HEK293 (cell line): ENCODE data around the gene PXYLP1.

Experiments
- CTCF ChIA-PET: fragments of 350-600 bp; formaldehyde crosslinking; extraction: SDS; loops from one replicate; lab custom pipeline; 2021; ENCODE audit warnings: antibody characterized with exemption; lab: Yijun Ruan, JAX
- POLR2A ChIA-PET: fragments of 300-600 bp; formaldehyde crosslinking; extraction: SDS; loops from one replicate; lab custom pipeline; 2020; ENCODE audit warnings: antibody characterized with exemption, inconsistent platforms; lab: Yijun Ruan, JAX
- H3K27ac ChIP-seq: fragments of 200-500 bp; sonication (Bioruptor generic); 2 replicates; pipeline ENCODE4 v1.5.1; 2014; ENCODE audit warnings: low read depth, low read length, control low read depth, inconsistent platforms; ENCODE audit errors: extremely low read depth
- H3K36me3 ChIP-seq, 2 experiments: fragments of 200-500 bp in 1 of 2; sonication (Bioruptor generic) in 1 of 2; 1 replicate in 1 of 2; 2 replicates in 1 of 2; pipeline ENCODE4 v1.5.1; 2014 to 2017; ENCODE audit warnings: inconsistent platforms in 2 of 2, low read length in 2 of 2; ENCODE audit not compliant: control insufficient read depth in 2 of 2, insufficient read depth in 1 of 2
- H3K4me1 ChIP-seq: fragments of 200-500 bp; sonication (Bioruptor generic); 2 replicates; pipeline ENCODE4 v1.5.1; 2014; ENCODE audit warnings: mild to moderate bottlenecking, low read length, inconsistent platforms; ENCODE audit not compliant: control insufficient read depth, insufficient read depth
- H3K4me3 ChIP-seq: 2 replicates; pipeline ENCODE4 v1.5.1; 2011; ENCODE audit warnings: low read depth, mild to moderate bottlenecking, control low read depth, low read length, moderate library complexity
- H3K9me3 ChIP-seq: fragments of 200-500 bp; sonication (Bioruptor generic); 2 replicates; pipeline ENCODE4 v1.5.1; 2014; ENCODE audit warnings: low read depth, low read length, inconsistent platforms; ENCODE audit not compliant: control insufficient read depth, insufficient read depth
- EGR2 ChIP-seq: fragments of 450-650 bp; formaldehyde crosslinking; IDR thresholded peaks from 2 replicates; pipeline ENCODE4 v1.5.1; 2016; ENCODE audit warnings: low read depth, missing biosample characterization, missing genetic modification characterization
- FEZF1 ChIP-seq: fragments of 450-650 bp; formaldehyde crosslinking; IDR thresholded peaks from 2 replicates; pipeline ENCODE4 v1.5.1; 2016; ENCODE audit warnings: missing biosample characterization, missing genetic modification characterization
- GLI4 ChIP-seq: fragments of 450-650 bp; formaldehyde crosslinking; IDR thresholded peaks from 2 replicates; pipeline ENCODE4 v1.5.1; 2016; ENCODE audit warnings: missing biosample characterization, missing genetic modification characterization
- OSR2 ChIP-seq: fragments of 450-650 bp; formaldehyde crosslinking; IDR thresholded peaks from 2 replicates; pipeline ENCODE4 v1.5.1; 2016; ENCODE audit warnings: missing biosample characterization, missing genetic modification characterization
- PATZ1 ChIP-seq: fragments of 450-650 bp; formaldehyde crosslinking; IDR thresholded peaks from 2 replicates; pipeline ENCODE4 v1.5.1; 2016; ENCODE audit warnings: missing biosample characterization, missing genetic modification characterization
- PRDM4 ChIP-seq: fragments of 450-650 bp; formaldehyde crosslinking; IDR thresholded peaks from 2 replicates; pipeline ENCODE4 v1.5.1; 2017; ENCODE audit warnings: missing biosample characterization, missing genetic modification characterization
- SCRT2 ChIP-seq: fragments of 450-650 bp; formaldehyde crosslinking; IDR thresholded peaks from 2 replicates; pipeline ENCODE4 v1.5.1; 2016; ENCODE audit warnings: missing biosample characterization, missing genetic modification characterization
- SP7 ChIP-seq: fragments of 450-650 bp; formaldehyde crosslinking; IDR thresholded peaks from 2 replicates; pipeline ENCODE4 v1.5.1; 2016; ENCODE audit warnings: missing biosample characterization, missing genetic modification characterization
- TRIM28 ChIP-seq: IDR thresholded peaks from 2 replicates; pipeline ENCODE4 v1.6.1; 2011; ENCODE audit warnings: low read length, control low read depth, borderline replicate concordance
- WT1 ChIP-seq: fragments of 450-650 bp; formaldehyde crosslinking; IDR thresholded peaks from 2 replicates; pipeline ENCODE4 v1.5.1; 2016; ENCODE audit warnings: missing biosample characterization, missing genetic modification characterization
- YY2 ChIP-seq: fragments of 450-650 bp; formaldehyde crosslinking; IDR thresholded peaks from 2 replicates; pipeline ENCODE4 v1.5.1; 2016; ENCODE audit warnings: missing biosample characterization, missing genetic modification characterization
- ZBTB48 ChIP-seq: fragments of 450-650 bp; formaldehyde crosslinking; IDR thresholded peaks from 2 replicates; pipeline ENCODE4 v1.5.1; 2016; ENCODE audit warnings: missing biosample characterization, missing genetic modification characterization
- ZFHX2 ChIP-seq: fragments of 450-650 bp; formaldehyde crosslinking; conservative IDR thresholded peaks from 2 replicates; pipeline ENCODE4 v1.5.1; 2016; ENCODE audit warnings: missing biosample characterization, missing genetic modification characterization
- ZFP69B ChIP-seq: fragments of 450-650 bp; formaldehyde crosslinking; IDR thresholded peaks from 2 replicates; pipeline ENCODE4 v1.5.1; 2016; ENCODE audit warnings: missing biosample characterization, missing genetic modification characterization
- ZNF146 ChIP-seq: fragments of 450-650 bp; formaldehyde crosslinking; IDR thresholded peaks from 2 replicates; pipeline ENCODE4 v1.5.1; 2016; ENCODE audit warnings: missing biosample characterization, missing genetic modification characterization
- ZNF157 ChIP-seq: fragments of 450-650 bp; formaldehyde crosslinking; IDR thresholded peaks from 2 replicates; pipeline ENCODE4 v1.5.1; 2016; ENCODE audit warnings: missing biosample characterization, missing genetic modification characterization
- ZNF350 ChIP-seq: fragments of 450-650 bp; formaldehyde crosslinking; IDR thresholded peaks from 2 replicates; pipeline ENCODE4 v1.5.0; 2017; ENCODE audit warnings: missing biosample characterization, mild to moderate bottlenecking, missing genetic modification characterization
- ZNF513 ChIP-seq: fragments of 450-650 bp; IDR thresholded peaks from 2 replicates; pipeline ENCODE4 v1.5.1; 2018; ENCODE audit warnings: missing biosample characterization, missing genetic modification characterization
- ZNF549 ChIP-seq: fragments of 450-650 bp; IDR thresholded peaks from 2 replicates; pipeline ENCODE4 v1.5.1; 2018; ENCODE audit warnings: missing biosample characterization, missing genetic modification characterization, mild to moderate bottlenecking, inconsistent platforms, moderate library complexity

Gene PXYLP1

GRCh38 chr3:141237701-141238521 lies 6.3 kb downstream of the PXYLP1 start:
- Histone ChIP-seq H3K36me3 (peaks cover 0 to 29% of the 10 kb centered on the region in 2 experiments; a peak in 1 of 3 replicates), H3K9me3 (no peaks in the 10 kb centered on the region), H3K27ac (no peak overlapping the region), H3K4me1 (peaks cover 6% of the 10 kb centered on the region; the same call in 1 of the 2 replicates), H3K4me3 (no peak overlapping the region)
- peak; percentile 25; the same call in 1 of the 2 replicates for TF ChIP-seq FEZF1
- no peak for TF ChIP-seq ZNF157
- ChIA-PET POLR2A (no interaction called here), CTCF (interaction anchor here (1.3 kb wide), 1 partner anchor 17 kb away, joined by 8 read pairs; no protein-coding TSS in a partner anchor)

- H3K4me1 ChIP-seq: peaks cover 6% of the 10 kb centered on the region; the same call in 1 of the 2 replicates
- ChIA-PET CTCF (interaction anchor here (0.6 to 2.2 kb wide), 4 partner anchors 8 to 374 kb away, joined by 3 to 8 read pairs (median 6); partner anchors contain the start of gene PXYLP1), POLR2A (no interaction called here)
Observed at GRCh38 chr3:141239511-141240281, 8.1 kb downstream of the PXYLP1 start.

GRCh38 chr3:141240286-141240685 lies 8.7 kb downstream of the PXYLP1 start:
- POLR2A ChIA-PET: no interaction called here

More at GRCh38 chr3:141239511-141240281, 8.1 kb downstream of the PXYLP1 start:
- H3K27ac ChIP-seq: no peak overlapping the region
- no peaks in the 10 kb centered on the region for H3K9me3 ChIP-seq
- TF ChIP-seq WT1 (tag by site-specific recombination): peak; percentile 39; the same call in 1 of the 2 replicates
- peak; percentile 77 for TF ChIP-seq OSR2
- no peak for TF ChIP-seq ZNF146 (tag by site-specific recombination)
- no peak for TF ChIP-seq ZNF549 (tag by site-specific recombination)
- peak; percentile 64; the same call in 1 of the 2 replicates for TF ChIP-seq TRIM28
- peak; percentile 23; the same call in 1 of the 2 replicates for TF ChIP-seq PRDM4 (tag by site-specific recombination)
- H3K4me3 ChIP-seq: no peak overlapping the region
- H3K36me3 ChIP-seq: peaks cover 0 to 26% of the 10 kb centered on the region in 2 experiments; a peak in 1 of 3 replicates

GRCh38 chr3:141240687-141241615 lies 9.3 kb downstream of the PXYLP1 start:
- no peak overlapping the region for H3K27ac ChIP-seq
- POLR2A ChIA-PET: no interaction called here
- H3K4me3 ChIP-seq: no peak overlapping the region
- peaks cover 0 to 14% of the 10 kb centered on the region in 2 experiments; a peak in 1 of 3 replicates for H3K36me3 ChIP-seq
- CTCF ChIA-PET: interaction anchor here (2.2 kb wide), 1 partner anchor 9 kb away, joined by 8 read pairs; the partner anchor contains the start of gene PXYLP1
- H3K4me1 ChIP-seq: peaks cover 6% of the 10 kb centered on the region; the same call in 1 of the 2 replicates
- H3K9me3 ChIP-seq: no peaks in the 10 kb centered on the region
- TF ChIP-seq EGR2: peak; percentile 79
- 0 out of 2 replicates have a peak, but pooled peaks have one; percentile 38 for TF ChIP-seq SP7 (tag by site-specific recombination)
- 0 out of 2 replicates have a peak, but pooled peaks have one; percentile 13 for TF ChIP-seq PATZ1 (tag by site-specific recombination)
- no peak for TF ChIP-seq ZBTB48
- TF ChIP-seq GLI4 (tag by site-specific recombination): no peak
- TF ChIP-seq ZNF513 (tag by site-specific recombination): no peak
- peak; percentile 57 for TF ChIP-seq ZFHX2 (tag by site-specific recombination)
- no peak for TF ChIP-seq ZNF350 (tag by site-specific recombination)

More at GRCh38 chr3:141240286-141240685, 8.7 kb downstream of the PXYLP1 start:
- CTCF ChIA-PET: interaction anchor here (0.6 to 2.2 kb wide), 2 partner anchors 9 to 373 kb away, joined by 3 to 8 read pairs; partner anchors contain the start of gene PXYLP1
- Histone ChIP-seq H3K36me3 (peaks cover 0 to 20% of the 10 kb centered on the region in 2 experiments; a peak in 1 of 3 replicates), H3K4me3 (no peak overlapping the region), H3K27ac (no peak overlapping the region), H3K4me1 (peaks cover 6% of the 10 kb centered on the region; the same call in 1 of the 2 replicates), H3K9me3 (no peaks in the 10 kb centered on the region)
- TF ChIP-seq ZFP69B (tag by site-specific recombination) (no peak), SCRT2 (tag by site-specific recombination) (no peak), YY2 (peak; percentile 17; the same call in 1 of the 2 replicates)
